GM12872 (cell line): ENCODE data around the gene ENPP1.

Experiments used
- CTCF ChIP-seq: IDR thresholded peaks from 3 replicates; pipeline ENCODE4 v1.5.1; 2011; ENCODE audit warnings: low read depth, mild to moderate bottlenecking, low read length, moderate library complexity; ENCODE audit not compliant: insufficient read depth

The ENPP1 gene

GRCh38 chr6:131803007-131803769 is 4.6 kb upstream of the ENPP1 start:
- no peak for TF ChIP-seq CTCF

GRCh38 chr6:131804131-131804530 is 3.7 kb upstream of the ENPP1 start:
- no peak for TF ChIP-seq CTCF

- no peak for TF ChIP-seq CTCF
Measured at GRCh38 chr6:131807321-131807643, 538 bp upstream of the ENPP1 start.

GRCh38 chr6:131808460-131809269 is 845 bp downstream of the ENPP1 start:
- no peak for TF ChIP-seq CTCF

- TF ChIP-seq CTCF, result no peak
Measured at GRCh38 chr6:131811500-131811899, 3.7 kb downstream of the ENPP1 start.

GRCh38 chr6:131813991-131814390 is 6.2 kb downstream of the ENPP1 start:
- TF ChIP-seq CTCF, result no peak

GRCh38 chr6:131816869-131817268 is 9.0 kb downstream of the ENPP1 start:
- TF ChIP-seq CTCF, result no peak
